GM12891 (cell line): ENCODE data around the gene DAP3.
"Not testable (repeated sequence)": the region's sequence is repeated elsewhere in the genome, so short reads cannot be mapped to it uniquely, and the experiment has no call there.

Experiments used
- PAX5 ChIP-seq: IDR thresholded peaks from 2 replicates; pipeline ENCODE4 v1.6.1; 2011; ENCODE audit warnings: low read length, moderate library complexity, mild to moderate bottlenecking; ENCODE audit not compliant: insufficient read depth, severe bottlenecking
- POLR2A ChIP-seq: IDR thresholded peaks from 2 replicates; pipeline ENCODE4 v1.6.1; 2011; ENCODE audit warnings: low read depth, low read length, control low read depth
- POLR2AphosphoS5 ChIP-seq: IDR thresholded peaks from 2 replicates; pipeline ENCODE4 v1.6.1; 2011; ENCODE audit warnings: low read depth, low read length, control low read depth
- POU2F2 ChIP-seq: IDR thresholded peaks from 2 replicates; pipeline ENCODE4 v1.6.1; 2011; ENCODE audit warnings: low read depth, mild to moderate bottlenecking, control low read depth, low read length, moderate library complexity
- TAF1 ChIP-seq: IDR thresholded peaks from 2 replicates; pipeline ENCODE4 v1.6.1; 2011; ENCODE audit warnings: low read depth, low read length, control low read depth

DNA sequence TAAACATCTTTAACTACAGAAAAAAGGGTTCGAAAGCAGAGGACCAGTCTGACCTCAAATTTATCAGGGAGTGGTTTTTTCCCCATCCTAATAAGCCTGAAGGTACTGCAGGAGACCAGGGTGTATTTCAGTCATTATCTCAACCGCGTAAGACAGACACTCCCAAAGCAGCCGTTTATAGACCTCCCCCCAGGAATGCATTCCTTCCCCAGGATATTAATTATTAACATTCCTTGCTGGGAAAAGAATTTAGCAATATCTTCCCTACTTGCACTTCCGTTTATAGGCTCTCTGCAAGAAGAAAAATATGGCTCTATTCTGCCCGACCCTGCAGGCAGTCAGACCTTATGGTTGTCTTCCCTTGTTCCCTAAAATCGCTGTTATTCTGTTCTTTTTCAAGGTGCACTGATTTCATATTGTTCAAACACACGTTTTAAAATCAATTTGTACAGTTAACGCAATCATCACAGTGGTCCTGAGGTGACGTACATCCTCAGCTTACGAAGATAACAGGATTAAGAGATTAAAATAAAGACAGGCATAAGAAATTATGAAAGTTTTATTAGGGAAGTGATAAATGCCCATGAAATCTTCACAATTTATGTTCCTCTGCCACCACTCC is 46.2 kb upstream of the DAP3 start:
- TF ChIP-seq POLR2A, PAX5, POLR2AphosphoS5, TAF1, POU2F2: not testable (repeated sequence)
